ENCODE measurements around the gene RPLP2.

RPLP2 gene

GRCh38 chr11:849951-850774, 40.4 kb downstream of the RPLP2 start:
- no peak for DNase-seq (ENCODE audit: low read depth in 2 of 2)

- DNase-seq (ENCODE audit: low read depth in 2 of 2), result no peak
Measured at GRCh38 chr11:850775-851763, 41.3 kb downstream of the RPLP2 start.

DNA sequence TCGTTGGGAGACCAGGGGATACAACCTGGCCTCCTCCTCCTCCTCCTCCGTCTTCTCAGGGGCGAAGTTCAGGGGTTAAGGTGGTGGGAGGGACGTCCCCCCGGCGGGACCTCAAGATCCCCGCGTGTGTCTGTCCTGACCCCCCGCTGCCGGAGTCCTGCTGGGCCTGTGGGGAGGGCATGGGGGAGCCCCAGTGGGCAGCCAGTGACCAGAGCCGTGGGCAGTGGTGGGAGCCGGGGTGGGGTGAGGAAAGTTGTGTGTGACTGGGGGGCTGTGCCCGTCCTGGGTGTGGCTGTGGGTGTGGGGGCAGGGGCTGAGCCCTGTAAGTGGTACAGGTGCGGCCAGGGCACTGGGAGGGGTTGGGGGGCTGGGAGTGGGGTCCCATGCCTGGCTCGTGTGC, 43.0 kb downstream of the RPLP2 start:
- no peak for DNase-seq (ENCODE audit: low read depth in 2 of 2)

DNA sequence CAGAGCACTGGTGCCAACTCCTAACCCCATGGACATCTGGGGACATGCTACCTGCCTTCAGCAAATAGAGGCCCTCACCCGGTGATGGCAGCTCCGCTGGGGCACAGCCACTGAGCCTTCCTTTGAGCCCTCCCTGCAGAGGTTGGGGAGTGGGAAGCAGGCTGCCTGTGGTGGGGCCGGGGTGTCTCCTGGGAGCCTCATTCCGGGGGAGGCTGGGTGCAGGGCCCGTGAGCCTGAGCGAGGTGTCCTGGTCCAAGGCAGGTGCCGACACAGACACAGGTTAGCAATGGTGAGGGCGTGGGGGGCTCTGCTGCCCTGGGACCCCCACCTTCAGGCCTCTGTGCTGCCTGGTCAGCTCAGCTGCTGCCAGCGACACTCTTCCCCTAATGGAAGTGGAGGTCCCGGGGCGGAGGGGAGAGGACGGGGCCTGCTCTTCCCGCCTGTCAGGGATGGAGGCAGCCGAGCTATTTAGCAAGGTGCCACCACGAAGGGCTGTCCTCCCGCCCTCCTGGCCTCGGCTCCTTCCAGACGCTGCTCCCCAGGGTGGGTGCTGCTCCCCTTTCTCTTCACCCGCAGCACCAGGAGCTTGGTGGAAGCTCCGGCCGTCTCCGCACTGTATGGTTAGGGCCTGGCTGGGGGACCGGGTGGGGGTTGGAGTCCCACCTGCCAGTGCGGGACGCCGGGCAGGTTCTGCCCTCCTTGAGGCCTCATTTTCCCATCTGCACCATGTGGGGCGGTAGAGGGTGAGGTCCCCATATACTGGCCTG, 44.1 kb downstream of the RPLP2 start:
- DNase-seq (ENCODE audit: low read depth in 2 of 2), result no peak

GRCh38 chr11:854601-855329, 45.0 kb downstream of the RPLP2 start:
- DNase-seq (ENCODE audit: low read depth in 2 of 2), result no peak

GRCh38 chr11:855330-855674, 45.5 kb downstream of the RPLP2 start:
- no peak for DNase-seq (ENCODE audit: low read depth in 2 of 2)

- no peak for DNase-seq (ENCODE audit: low read depth in 2 of 2)
Measured at GRCh38 chr11:855796-856195, 46.0 kb downstream of the RPLP2 start.

- no peak for DNase-seq (ENCODE audit: low read depth in 2 of 2)
Measured at GRCh38 chr11:856397-856796, 46.6 kb downstream of the RPLP2 start.

GRCh38 chr11:858053-858761, 48.4 kb downstream of the RPLP2 start:
- no peak for DNase-seq (ENCODE audit: low read depth in 2 of 2)

DNA sequence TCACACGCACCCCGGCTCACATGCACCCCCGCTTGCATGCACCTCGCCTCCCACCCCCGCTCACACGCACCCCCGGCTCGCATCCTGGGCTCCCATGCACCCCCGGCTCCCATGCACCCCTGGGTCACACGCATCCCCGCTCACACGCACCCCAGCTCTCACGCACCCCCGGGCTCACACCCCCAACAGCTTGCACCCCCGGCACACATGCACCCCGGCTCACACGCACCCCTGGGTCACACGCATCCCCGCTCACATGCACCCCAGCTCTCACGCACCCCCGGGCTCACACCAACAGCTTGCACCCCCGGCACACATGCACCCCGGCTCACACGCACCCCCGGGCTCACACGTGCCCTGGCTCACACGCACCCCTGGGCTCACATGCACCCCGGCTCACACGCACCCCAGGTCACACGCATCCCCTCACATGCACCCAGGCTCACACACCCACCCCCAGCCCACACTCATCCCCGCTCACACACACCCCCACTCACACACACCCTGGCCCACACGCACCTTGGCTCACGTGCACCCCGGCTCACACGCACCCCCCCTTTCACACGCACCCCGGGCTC, 49.1 kb downstream of the RPLP2 start:
- no peak for DNase-seq (ENCODE audit: low read depth in 2 of 2)

DNA sequence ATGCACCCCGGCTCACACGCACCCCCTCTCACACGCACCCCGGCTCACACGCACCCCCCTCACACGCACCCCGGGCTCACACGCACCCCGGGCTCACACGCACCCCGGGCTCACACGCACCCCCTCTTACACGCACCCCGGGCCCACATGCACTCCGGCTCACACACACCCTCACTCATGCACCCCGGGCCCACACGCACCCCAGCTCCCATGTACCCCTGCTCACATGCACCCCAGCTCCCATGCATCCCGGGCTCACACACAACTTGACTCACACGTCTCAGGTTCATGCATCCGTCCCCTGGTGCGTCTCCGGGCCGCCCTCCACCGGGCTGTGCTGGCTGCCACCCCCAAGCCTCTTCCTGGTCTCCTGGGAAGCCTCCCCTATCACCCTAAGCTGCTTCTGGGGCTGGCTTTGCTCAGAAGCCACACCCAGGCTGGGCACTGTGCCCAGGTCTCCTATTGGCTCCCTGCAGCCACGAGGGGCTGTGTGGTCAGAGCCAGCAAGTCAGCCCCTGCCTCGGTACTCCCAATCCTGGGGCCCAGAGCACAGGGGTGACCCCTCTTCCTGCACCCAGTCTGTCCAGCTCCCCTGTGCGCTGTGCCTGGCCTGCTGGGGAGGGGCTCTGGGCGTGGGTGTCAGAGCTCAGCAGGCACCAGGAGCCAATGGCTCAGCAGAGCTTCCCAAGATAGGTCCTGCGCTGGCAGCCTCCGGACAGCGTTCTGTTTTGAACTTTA, 49.8 kb downstream of the RPLP2 start:
- DNase-seq (ENCODE audit: low read depth in 2 of 2), result no peak

DNA sequence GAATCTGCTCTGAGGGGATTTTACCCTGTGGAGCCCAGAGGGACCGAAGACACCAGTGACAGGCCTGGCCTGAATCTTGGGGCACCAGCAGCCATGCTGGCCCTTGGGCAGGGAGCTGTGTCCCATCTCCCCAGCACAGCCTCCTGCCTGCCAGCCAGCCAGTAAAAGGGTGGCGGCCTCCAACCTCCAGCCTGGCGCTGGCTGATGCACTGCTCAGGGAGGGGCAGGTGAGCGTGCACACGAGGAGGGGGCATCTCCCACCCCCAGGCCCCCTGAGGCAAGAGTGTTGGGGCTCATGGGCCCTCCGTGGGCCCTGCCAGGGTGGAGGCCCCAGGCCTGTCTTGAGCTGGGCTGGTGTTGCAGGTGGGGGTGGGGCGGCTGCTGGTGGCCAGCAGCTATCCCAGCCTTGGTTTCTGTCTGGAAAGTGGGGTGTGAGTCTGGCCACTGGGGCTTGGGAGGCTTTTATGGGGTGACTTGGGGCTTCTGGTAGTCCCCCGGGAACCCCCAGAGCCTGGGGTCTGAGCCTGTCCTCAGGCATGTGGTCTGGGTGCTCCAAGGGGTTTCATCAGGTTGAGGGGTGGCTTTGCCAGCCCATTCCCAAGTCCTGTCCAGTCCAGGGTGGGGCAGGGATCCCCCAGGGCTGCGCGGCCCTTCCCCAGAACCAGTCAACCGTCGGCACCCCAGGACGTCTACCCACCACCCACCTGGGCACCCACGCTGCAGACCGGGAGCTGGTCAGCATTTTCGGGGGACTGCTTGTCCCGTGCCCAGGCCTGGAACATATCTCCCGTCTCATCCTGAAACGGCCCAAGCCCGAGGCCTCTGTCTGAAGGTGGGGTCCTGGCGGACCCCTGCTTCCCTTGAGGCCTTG, 50.7 kb downstream of the RPLP2 start:
- DNase-seq (ENCODE audit: low read depth in 2 of 2), result no peak

DNA sequence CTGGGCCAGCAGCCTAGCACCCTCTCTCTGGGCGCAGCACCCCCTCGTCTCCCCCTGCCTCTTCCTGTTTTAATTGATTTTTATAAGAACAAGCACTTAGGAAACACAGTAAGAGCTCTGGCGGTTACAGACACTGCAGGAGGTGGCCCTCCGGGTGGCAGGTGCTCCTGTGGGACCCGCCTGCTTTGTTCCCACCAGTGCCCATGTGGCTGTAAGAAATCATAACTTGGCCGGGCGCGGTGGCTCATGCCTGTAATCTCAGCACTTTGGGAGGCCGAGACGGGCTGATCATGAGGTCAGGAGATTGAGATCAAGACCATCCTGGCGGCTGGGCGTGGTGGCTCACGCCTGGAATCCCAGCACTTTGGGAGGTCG, 51.3 kb downstream of the RPLP2 start:
- no peak for DNase-seq (ENCODE audit: low read depth in 2 of 2)

GRCh38 chr11:862081-862661, 52.4 kb downstream of the RPLP2 start:
- DNase-seq (ENCODE audit: low read depth in 2 of 2), result no peak
